ENCODE results near the gene MET. TPM values are rescaled to one million over a fixed set of nuclear protein-coding genes. Genes with fewer than 3 reads are reported as not detected.

The MET gene
- total RNA-seq, 6 donors from 2014 or later: 32.4 to 114 (median 82.2) TPM

- Histone ChIP-seq H3K4me3 (no peak overlapping the region), H3K36me3 (no peaks in the 10 kb centered on the region), H3K27me3 (no peaks in the 10 kb centered on the region), H3K4me1 (no peaks in the 10 kb centered on the region), H3K9me3 (no peaks in the 10 kb centered on the region), H3K27ac (no peak overlapping the region)
- TF ChIP-seq POLR2A (IDR thresholded peaks at IDR 0.05) (no peak), POLR2AphosphoS5 (IDR thresholded peaks at IDR 0.05) (no peak), EP300 (IDR thresholded peaks at IDR 0.05) (no peak), CTCF (IDR thresholded peaks at IDR 0.05) (no peak)
- DNase-seq: no peak
- no peak for ATAC-seq (ENCODE audit: low FRiP score in 2 of 2)
These were observed 152.5 kb downstream of the MET start for GRCh38 chr7:116824449-116824848.

- H3K4me1 ChIP-seq: no peaks in the 10 kb centered on the region
- no peaks in the 10 kb centered on the region for H3K9me3 ChIP-seq
- no peaks in the 10 kb centered on the region for H3K27me3 ChIP-seq
- H3K4me3 ChIP-seq: no peak overlapping the region
- DNase-seq: no peak
- no peak for ATAC-seq (ENCODE audit: low FRiP score in 2 of 2)
- no peak for TF ChIP-seq EP300 (IDR thresholded peaks at IDR 0.05)
- no peak for TF ChIP-seq CTCF (IDR thresholded peaks at IDR 0.05)
- TF ChIP-seq POLR2A (IDR thresholded peaks at IDR 0.05): no peak
- no peak for TF ChIP-seq POLR2AphosphoS5 (IDR thresholded peaks at IDR 0.05)
- no peak overlapping the region for H3K27ac ChIP-seq
- 96 to 98% methylated on average over 4 of the region's 4 CpGs for WGBS, 2 donors
- no peaks in the 10 kb centered on the region for H3K36me3 ChIP-seq
These were observed 156.3 kb downstream of the MET start for GRCh38 chr7:116828281-116828680.

GRCh38 chr7:116829041-116829440 is 157.0 kb downstream of the MET start:
- WGBS, 2 donors: 66 to 76% methylated on average over 3 of the region's 3 CpGs
- no peaks in the 10 kb centered on the region for H3K9me3 ChIP-seq
- ATAC-seq (ENCODE audit: low FRiP score in 2 of 2): no peak

GRCh38 chr7:116829493-116829892 is 157.5 kb downstream of the MET start:
- DNase-seq: no peak
- TF ChIP-seq CTCF (IDR thresholded peaks at IDR 0.05) (no peak), POLR2A (IDR thresholded peaks at IDR 0.05) (no peak), EP300 (IDR thresholded peaks at IDR 0.05) (no peak), POLR2AphosphoS5 (IDR thresholded peaks at IDR 0.05) (no peak)
- no peak overlapping the region for H3K27ac ChIP-seq
- no peaks in the 10 kb centered on the region for H3K36me3 ChIP-seq
- H3K4me1 ChIP-seq: no peaks in the 10 kb centered on the region
- ATAC-seq (ENCODE audit: low FRiP score in 2 of 2): no peak
- H3K27me3 ChIP-seq: no peaks in the 10 kb centered on the region
- no peak overlapping the region for H3K4me3 ChIP-seq
- no peaks in the 10 kb centered on the region for H3K9me3 ChIP-seq

More at GRCh38 chr7:116829041-116829440, 157.0 kb downstream of the MET start:
- TF ChIP-seq EP300 (IDR thresholded peaks at IDR 0.05) (no peak), POLR2A (IDR thresholded peaks at IDR 0.05) (no peak), CTCF (IDR thresholded peaks at IDR 0.05) (no peak), POLR2AphosphoS5 (IDR thresholded peaks at IDR 0.05) (no peak)
- Histone ChIP-seq H3K27ac (no peak overlapping the region), H3K27me3 (no peaks in the 10 kb centered on the region), H3K4me1 (no peaks in the 10 kb centered on the region), H3K36me3 (no peaks in the 10 kb centered on the region), H3K4me3 (no peak overlapping the region)
- no peak for DNase-seq

GRCh38 chr7:116832692-116833091 is 160.7 kb downstream of the MET start:
- no peak for ATAC-seq (ENCODE audit: low FRiP score in 2 of 2)
- Histone ChIP-seq H3K9me3 (no peaks in the 10 kb centered on the region), H3K27me3 (no peaks in the 10 kb centered on the region), H3K27ac (no peak overlapping the region), H3K4me3 (no peak overlapping the region), H3K36me3 (no peaks in the 10 kb centered on the region), H3K4me1 (no peaks in the 10 kb centered on the region)
- 70 to 76% methylated on average over 2 of the region's 2 CpGs for WGBS, 2 donors
- TF ChIP-seq EP300 (IDR thresholded peaks at IDR 0.05): no peak
- TF ChIP-seq POLR2A (IDR thresholded peaks at IDR 0.05): no peak
- TF ChIP-seq POLR2AphosphoS5 (IDR thresholded peaks at IDR 0.05): no peak
- no peak for TF ChIP-seq CTCF (IDR thresholded peaks at IDR 0.05)
- no peak for DNase-seq
